Loucy (cell line): Measurements from ENCODE around the gene ARID1B.

ENCODE experiments used
- H2AFZ ChIP-seq: fragments of 200-600 bp; sonication (generic); 2 replicates; pipeline ENCODE4 v1.6.0; 2016; ENCODE audit warnings: antibody characterized with exemption, mild to moderate bottlenecking, low read length, moderate library complexity
- H3F3A ChIP-seq: fragments of 200-600 bp; 2 replicates; pipeline ENCODE4 v1.6.0; 2016; ENCODE audit warnings: antibody characterized with exemption, low read depth, mild to moderate bottlenecking
- H3K27me3 ChIP-seq: fragments of 200-600 bp; sonication (generic); 2 replicates; pipeline ENCODE4 v1.6.1; 2014; ENCODE audit warnings: low read length, mild to moderate bottlenecking; ENCODE audit not compliant: insufficient read depth, poor library complexity, severe bottlenecking
- H3K36me3 ChIP-seq: fragments of 200-600 bp; sonication (generic); 2 replicates; pipeline ENCODE4 v1.6.1; 2016; ENCODE audit warnings: low read length; ENCODE audit not compliant: insufficient read depth
- H3K4me1 ChIP-seq: fragments of 200-600 bp; sonication (generic); 2 replicates; pipeline ENCODE4 v1.5.1; 2014; ENCODE audit warnings: low read length, mild to moderate bottlenecking; ENCODE audit not compliant: insufficient read depth, poor library complexity, severe bottlenecking
- H3K4me2 ChIP-seq: fragments of 200-600 bp; sonication (generic); 2 replicates; pipeline ENCODE4 v1.6.0; 2014; ENCODE audit warnings: antibody characterized with exemption, low read length, low read depth, mild to moderate bottlenecking; ENCODE audit not compliant: poor library complexity, severe bottlenecking
- H3K4me3 ChIP-seq: fragments of 200-600 bp; sonication (generic); 2 replicates; pipeline ENCODE4 v1.5.1; 2014; ENCODE audit warnings: low read length, mild to moderate bottlenecking, mixed read lengths; ENCODE audit not compliant: poor library complexity, severe bottlenecking
- H3K79me2 ChIP-seq: fragments of 200-600 bp; sonication (generic); 2 replicates; pipeline ENCODE4 v1.6.1; 2014; ENCODE audit warnings: low read length; ENCODE audit not compliant: insufficient read depth
- H3K9ac ChIP-seq: fragments of 200-600 bp; sonication (generic); 2 replicates; pipeline ENCODE4 v1.6.0; 2014; ENCODE audit warnings: mild to moderate bottlenecking, low read depth, low read length, moderate library complexity; ENCODE audit not compliant: poor library complexity, severe bottlenecking
- H3K9me2 ChIP-seq: fragments of 200-600 bp; sonication (generic); replicated peaks from 2 replicates; pipeline ENCODE4 v1.6.1; 2016; ENCODE audit warnings: low read depth, low read length, mixed read lengths
- H3K9me3 ChIP-seq: fragments of 200-600 bp; sonication (generic); 2 replicates; pipeline ENCODE4 v1.6.1; 2014; ENCODE audit warnings: mild to moderate bottlenecking, antibody characterized with exemption, low read length, low read depth; ENCODE audit not compliant: insufficient read depth
- H4K20me1 ChIP-seq: fragments of 200-600 bp; sonication (generic); 2 replicates; pipeline ENCODE4 v1.6.0; 2014; ENCODE audit warnings: antibody characterized with exemption, low read length, mild to moderate bottlenecking; ENCODE audit not compliant: insufficient read depth, poor library complexity, severe bottlenecking
- EZH2phosphoT487 ChIP-seq: fragments of 200-600 bp; IDR thresholded peaks from 2 replicates; pipeline ENCODE4 v1.6.1; 2018; ENCODE audit warnings: antibody characterized with exemption, mild to moderate bottlenecking, moderate library complexity, borderline replicate concordance
- TF ChIP-seq, protein P1 (sequence below): fragments of 200-600 bp; sonication (generic); conservative IDR thresholded peaks from 2 replicates; pipeline ENCODE4 v1.5.1; 2014; ENCODE audit warnings: mild to moderate bottlenecking, antibody characterized with exemption, low read length

ARID1B gene

DNA sequence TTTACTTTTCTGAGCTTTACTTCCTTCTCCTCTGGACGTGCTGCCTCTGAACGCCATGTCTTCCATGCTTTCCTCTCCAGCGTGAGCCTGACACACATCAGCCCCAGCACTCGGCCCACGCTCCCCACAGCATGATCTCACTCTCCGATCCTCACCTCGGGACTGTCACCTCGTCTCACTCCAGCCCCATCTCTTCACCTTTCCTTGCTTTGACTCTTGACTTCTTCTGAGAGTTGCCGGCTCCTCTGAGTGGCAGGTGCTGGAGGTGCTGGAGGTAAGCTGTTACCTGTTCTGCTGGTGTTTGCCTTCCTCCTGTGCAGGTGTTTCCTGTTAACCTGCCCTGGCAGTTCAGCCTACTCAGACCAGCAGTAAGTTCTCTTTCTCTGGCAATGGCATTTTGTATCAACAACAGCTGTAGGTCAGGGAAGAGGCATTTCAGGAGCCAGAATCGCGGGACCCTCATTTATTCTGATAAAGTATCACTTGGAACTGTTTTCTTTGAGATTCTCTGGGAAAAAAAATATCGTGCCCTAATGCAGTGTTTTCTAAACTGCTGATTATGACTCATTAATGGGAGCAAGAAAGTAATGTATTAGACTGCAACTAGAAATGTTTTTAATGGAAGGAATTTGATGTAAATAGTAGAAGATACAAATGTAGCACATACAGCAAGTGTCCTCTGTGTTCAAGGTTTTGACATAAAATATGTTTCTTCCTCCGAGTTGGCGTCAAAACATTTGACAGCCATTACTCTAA is 106.5 kb downstream of the ARID1B start:
- Histone ChIP-seq H3F3A (no peaks in the 10 kb centered on the region), H3K4me3 (no peak overlapping the region), H3K4me1 (peaks cover 24% of the 10 kb centered on the region), H3K79me2 (peaks cover 100% of the 10 kb centered on the region), H3K36me3 (peaks cover 2% of the 10 kb centered on the region; the same call in 1 of the 2 replicates), H3K9ac (no peak overlapping the region), H3K9me3 (no peaks in the 10 kb centered on the region), H3K27me3 (no peaks in the 10 kb centered on the region), H2AFZ (no peak overlapping the region), H3K4me2 (no peak overlapping the region), H3K9me2 (no peaks in the 10 kb centered on the region), H4K20me1 (peaks cover 91% of the 10 kb centered on the region)
- TF ChIP-seq, protein P1, sequence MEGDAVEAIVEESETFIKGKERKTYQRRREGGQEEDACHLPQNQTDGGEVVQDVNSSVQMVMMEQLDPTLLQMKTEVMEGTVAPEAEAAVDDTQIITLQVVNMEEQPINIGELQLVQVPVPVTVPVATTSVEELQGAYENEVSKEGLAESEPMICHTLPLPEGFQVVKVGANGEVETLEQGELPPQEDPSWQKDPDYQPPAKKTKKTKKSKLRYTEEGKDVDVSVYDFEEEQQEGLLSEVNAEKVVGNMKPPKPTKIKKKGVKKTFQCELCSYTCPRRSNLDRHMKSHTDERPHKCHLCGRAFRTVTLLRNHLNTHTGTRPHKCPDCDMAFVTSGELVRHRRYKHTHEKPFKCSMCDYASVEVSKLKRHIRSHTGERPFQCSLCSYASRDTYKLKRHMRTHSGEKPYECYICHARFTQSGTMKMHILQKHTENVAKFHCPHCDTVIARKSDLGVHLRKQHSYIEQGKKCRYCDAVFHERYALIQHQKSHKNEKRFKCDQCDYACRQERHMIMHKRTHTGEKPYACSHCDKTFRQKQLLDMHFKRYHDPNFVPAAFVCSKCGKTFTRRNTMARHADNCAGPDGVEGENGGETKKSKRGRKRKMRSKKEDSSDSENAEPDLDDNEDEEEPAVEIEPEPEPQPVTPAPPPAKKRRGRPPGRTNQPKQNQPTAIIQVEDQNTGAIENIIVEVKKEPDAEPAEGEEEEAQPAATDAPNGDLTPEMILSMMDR, result no peak
- no peak for TF ChIP-seq EZH2phosphoT487

DNA sequence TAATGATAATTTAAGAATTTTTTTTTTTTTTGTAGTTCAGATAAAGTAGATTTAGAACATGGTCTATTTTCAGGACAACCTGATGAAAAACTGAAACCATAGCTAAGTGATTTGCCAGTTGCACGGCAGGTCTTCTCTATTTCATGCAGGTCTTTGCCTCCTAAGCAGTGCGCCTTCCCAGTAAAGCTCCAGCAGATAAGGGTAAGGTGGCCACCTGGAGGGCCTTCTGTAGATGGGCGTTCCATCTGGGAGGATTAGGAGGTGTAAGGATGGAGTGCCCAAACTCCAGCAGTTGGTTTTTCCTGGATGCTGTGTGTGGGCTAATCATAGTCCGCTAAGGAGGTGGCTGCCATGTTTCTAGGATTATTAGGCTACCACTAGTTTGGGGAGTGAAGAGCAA is 107.1 kb downstream of the ARID1B start:
- Histone ChIP-seq H4K20me1 (peaks cover 91% of the 10 kb centered on the region), H3K27me3 (no peaks in the 10 kb centered on the region), H3K4me1 (peaks cover 20% of the 10 kb centered on the region), H3K9me2 (no peaks in the 10 kb centered on the region), H3K36me3 (0 out of 2 replicates have a peak, but pooled peaks cover 2% of the 10 kb centered on the region), H3K79me2 (peaks cover 100% of the 10 kb centered on the region), H2AFZ (no peak overlapping the region), H3K9me3 (no peaks in the 10 kb centered on the region), H3K4me2 (no peak overlapping the region), H3K4me3 (no peak overlapping the region), H3F3A (no peaks in the 10 kb centered on the region), H3K9ac (no peak overlapping the region)
- TF ChIP-seq, protein P1, result no peak
- no peak for TF ChIP-seq EZH2phosphoT487

DNA sequence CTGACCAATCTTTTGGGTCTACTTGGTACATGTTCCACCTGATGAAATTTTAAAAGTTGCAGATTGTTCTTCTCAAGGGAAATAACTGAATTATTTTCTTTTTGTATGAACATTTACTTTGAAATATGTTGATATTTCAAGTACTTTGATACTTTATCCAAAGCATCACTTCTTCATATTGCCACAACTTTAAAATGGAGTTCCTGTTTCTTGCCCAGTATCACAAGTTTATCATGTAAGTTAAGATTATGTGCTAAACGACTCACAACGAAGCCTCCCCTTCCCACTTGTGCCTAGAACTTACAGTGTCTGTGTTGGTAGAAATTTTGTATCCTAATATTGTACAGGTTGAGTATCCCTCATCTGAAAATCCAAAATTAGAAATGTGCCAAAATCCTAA is 108.4 kb downstream of the ARID1B start:
- H3K9me3 ChIP-seq, result no peaks in the 10 kb centered on the region
- no peak overlapping the region for H2AFZ ChIP-seq
- no peak overlapping the region for H3K4me3 ChIP-seq
- H3K27me3 ChIP-seq, result no peaks in the 10 kb centered on the region
- H3K36me3 ChIP-seq, result 0 out of 2 replicates have a peak, but pooled peaks cover 2% of the 10 kb centered on the region
- H4K20me1 ChIP-seq, result peaks cover 91% of the 10 kb centered on the region
- peaks cover 100% of the 10 kb centered on the region for H3K79me2 ChIP-seq
- H3K4me1 ChIP-seq, result peaks cover 14% of the 10 kb centered on the region
- no peak overlapping the region for H3K4me2 ChIP-seq
- H3K9ac ChIP-seq, result no peak overlapping the region
- H3K9me2 ChIP-seq, result no peaks in the 10 kb centered on the region
- TF ChIP-seq, protein P1, result no peak
- H3F3A ChIP-seq, result no peaks in the 10 kb centered on the region
